Measurements from ENCODE around the gene ENTHD1. TPM values are rescaled to one million over a fixed set of nuclear protein-coding genes. Genes with fewer than 3 reads are reported as not detected.
"Not testable (repeated sequence)": the region's sequence is repeated elsewhere in the genome, so short reads cannot be mapped to it uniquely, and the experiment has no call there.

The ENTHD1 gene
- polyA plus RNA-seq, 4 donors = 0.01 to 0.06 TPM; not detected in 2

GRCh38 chr22:39859903-39860588, 33.5 kb downstream of the ENTHD1 start:
- Histone ChIP-seq H3K9me3 (ENCODE audit: control insufficient read depth in 2 of 2, insufficient read depth in 1 of 2, low read depth in 1 of 2, low read length in 1 of 2) (no peaks in the 10 kb centered on the region), H3K4me1 (ENCODE audit: control insufficient read depth in 3 of 3, insufficient read depth in 2 of 3, low read depth in 1 of 3, low read length in 2 of 3) (no peaks in the 10 kb centered on the region), H3K27me3 (ENCODE audit: control insufficient read depth in 3 of 3, insufficient read depth in 3 of 3, low read length in 3 of 3) (no peaks in the 10 kb centered on the region), H3K27ac (ENCODE audit: low read depth in 1 of 3, low read length in 2 of 3) (no peak overlapping the region), H3K4me3 (ENCODE audit: low read depth in 1 of 3, low read length in 3 of 3) (no peak overlapping the region), H3K36me3 (ENCODE audit: control insufficient read depth in 3 of 3, insufficient read depth in 2 of 3, low read depth in 1 of 3, low read length in 3 of 3) (no peaks in the 10 kb centered on the region)
- FAIRE-seq (no peak), DNase-seq (no peak)
- 47 to 59% (median 57%) methylated on average over 7 of the region's 7 CpGs for WGBS, 3 donors

- Histone ChIP-seq H3K4me3 (ENCODE audit: low read depth in 1 of 3, low read length in 3 of 3) (no peak overlapping the region), H3K27ac (ENCODE audit: low read depth in 1 of 3, low read length in 2 of 3) (no peak overlapping the region), H3K27me3 (ENCODE audit: control insufficient read depth in 3 of 3, insufficient read depth in 3 of 3, low read length in 3 of 3) (peaks cover 0 to 2% (median 0%) of the 10 kb centered on the region in 3 donors), H3K9me3 (ENCODE audit: control insufficient read depth in 2 of 2, insufficient read depth in 1 of 2, low read depth in 1 of 2, low read length in 1 of 2) (no peaks in the 10 kb centered on the region), H3K36me3 (ENCODE audit: control insufficient read depth in 3 of 3, insufficient read depth in 2 of 3, low read depth in 1 of 3, low read length in 3 of 3) (no peaks in the 10 kb centered on the region), H3K4me1 (ENCODE audit: control insufficient read depth in 3 of 3, insufficient read depth in 2 of 3, low read depth in 1 of 3, low read length in 2 of 3) (no peaks in the 10 kb centered on the region)
- WGBS, 3 donors = 29 to 65% (median 47%) methylated on average over 4 of the region's 4 CpGs
- FAIRE-seq (no peak), DNase-seq (peak in 1 of 2 donors; percentile 42)
These were observed 37.0 kb downstream of the ENTHD1 start for GRCh38 chr22:39856588-39856987.

- H3K27me3 ChIP-seq (ENCODE audit: control insufficient read depth in 3 of 3, insufficient read depth in 3 of 3, low read length in 3 of 3) = peaks cover 0 to 2% (median 0%) of the 10 kb centered on the region in 3 donors
- FAIRE-seq (no peak), DNase-seq (no peak)
- H3K9me3 ChIP-seq (ENCODE audit: control insufficient read depth in 2 of 2, insufficient read depth in 1 of 2, low read depth in 1 of 2, low read length in 1 of 2) = no peaks in the 10 kb centered on the region
- no peaks in the 10 kb centered on the region for H3K36me3 ChIP-seq (ENCODE audit: control insufficient read depth in 3 of 3, insufficient read depth in 2 of 3, low read depth in 1 of 3, low read length in 3 of 3)
- no peaks in the 10 kb centered on the region for H3K4me1 ChIP-seq (ENCODE audit: control insufficient read depth in 3 of 3, insufficient read depth in 2 of 3, low read depth in 1 of 3, low read length in 2 of 3)
- no peak overlapping the region for H3K27ac ChIP-seq (ENCODE audit: low read depth in 1 of 3, low read length in 2 of 3)
- 76 to 77% (median 76%) methylated on average over 2 of the region's 2 CpGs for WGBS, 3 donors
- H3K4me3 ChIP-seq (ENCODE audit: low read depth in 1 of 3, low read length in 3 of 3) = no peak overlapping the region
These were observed 40.8 kb downstream of the ENTHD1 start for GRCh38 chr22:39852799-39853198.

- H3K4me3 ChIP-seq (ENCODE audit: low read depth in 1 of 3, low read length in 3 of 3) = no peak overlapping the region
- H3K27me3 ChIP-seq (ENCODE audit: control insufficient read depth in 3 of 3, insufficient read depth in 3 of 3, low read length in 3 of 3) = peaks cover 0 to 2% (median 0%) of the 10 kb centered on the region in 3 donors
- DNase-seq (no peak), FAIRE-seq (no peak)
- no peaks in the 10 kb centered on the region for H3K36me3 ChIP-seq (ENCODE audit: control insufficient read depth in 3 of 3, insufficient read depth in 2 of 3, low read depth in 1 of 3, low read length in 3 of 3)
- H3K9me3 ChIP-seq (ENCODE audit: control insufficient read depth in 2 of 2, insufficient read depth in 1 of 2, low read depth in 1 of 2, low read length in 1 of 2) = no peaks in the 10 kb centered on the region
- no peaks in the 10 kb centered on the region for H3K4me1 ChIP-seq (ENCODE audit: control insufficient read depth in 3 of 3, insufficient read depth in 2 of 3, low read depth in 1 of 3, low read length in 2 of 3)
- 90 to 95% (median 92%) methylated on average over 4 of the region's 4 CpGs for WGBS, 3 donors
- H3K27ac ChIP-seq (ENCODE audit: low read depth in 1 of 3, low read length in 2 of 3) = no peak overlapping the region
These were observed 41.8 kb downstream of the ENTHD1 start for GRCh38 chr22:39851606-39852315.

GRCh38 chr22:39847477-39847876, 46.1 kb downstream of the ENTHD1 start:
- no peak overlapping the region for H3K4me3 ChIP-seq (ENCODE audit: low read depth in 1 of 3, low read length in 3 of 3)
- peaks cover 0 to 2% of the 10 kb centered on the region in 2 donors for H3K9me3 ChIP-seq (ENCODE audit: control insufficient read depth in 2 of 2, insufficient read depth in 1 of 2, low read depth in 1 of 2, low read length in 1 of 2)
- H3K27me3 ChIP-seq (ENCODE audit: control insufficient read depth in 3 of 3, insufficient read depth in 3 of 3, low read length in 3 of 3) = peaks cover 0 to 3% (median 2%) of the 10 kb centered on the region in 3 donors
- no peaks in the 10 kb centered on the region for H3K4me1 ChIP-seq (ENCODE audit: control insufficient read depth in 3 of 3, insufficient read depth in 2 of 3, low read depth in 1 of 3, low read length in 2 of 3)
- no peaks in the 10 kb centered on the region for H3K36me3 ChIP-seq (ENCODE audit: control insufficient read depth in 3 of 3, insufficient read depth in 2 of 3, low read depth in 1 of 3, low read length in 3 of 3)
- WGBS, 3 donors = 64 to 83% (median 72%) methylated on average over 3 of the region's 3 CpGs
- H3K27ac ChIP-seq (ENCODE audit: low read depth in 1 of 3, low read length in 2 of 3) = no peak overlapping the region
- DNase-seq = no peak
- no peak for FAIRE-seq

GRCh38 chr22:39846539-39846938, 47.0 kb downstream of the ENTHD1 start:
- DNase-seq; H3K9me3 ChIP-seq (ENCODE audit: control insufficient read depth in 2 of 2, insufficient read depth in 1 of 2, low read depth in 1 of 2, low read length in 1 of 2); H3K27ac ChIP-seq (ENCODE audit: low read depth in 1 of 3, low read length in 2 of 3); FAIRE-seq; H3K4me3 ChIP-seq (ENCODE audit: low read depth in 1 of 3, low read length in 3 of 3); H3K27me3 ChIP-seq (ENCODE audit: control insufficient read depth in 3 of 3, insufficient read depth in 3 of 3, low read length in 3 of 3); H3K36me3 ChIP-seq (ENCODE audit: control insufficient read depth in 3 of 3, insufficient read depth in 2 of 3, low read depth in 1 of 3, low read length in 3 of 3); H3K4me1 ChIP-seq (ENCODE audit: control insufficient read depth in 3 of 3, insufficient read depth in 2 of 3, low read depth in 1 of 3, low read length in 2 of 3): not testable (repeated sequence)
- 76 to 84% (median 83%) methylated on average over 1 of the region's 1 CpG for WGBS, 3 donors

- Histone ChIP-seq H3K9me3 (ENCODE audit: control insufficient read depth in 2 of 2, insufficient read depth in 1 of 2, low read depth in 1 of 2, low read length in 1 of 2) (peaks cover 0 to 2% of the 10 kb centered on the region in 2 donors), H3K27ac (ENCODE audit: low read depth in 1 of 3, low read length in 2 of 3) (no peak overlapping the region), H3K4me3 (ENCODE audit: low read depth in 1 of 3, low read length in 3 of 3) (no peak overlapping the region), H3K27me3 (ENCODE audit: control insufficient read depth in 3 of 3, insufficient read depth in 3 of 3, low read length in 3 of 3) (peaks cover 0 to 3% (median 0%) of the 10 kb centered on the region in 3 donors), H3K36me3 (ENCODE audit: control insufficient read depth in 3 of 3, insufficient read depth in 2 of 3, low read depth in 1 of 3, low read length in 3 of 3) (no peaks in the 10 kb centered on the region), H3K4me1 (ENCODE audit: control insufficient read depth in 3 of 3, insufficient read depth in 2 of 3, low read depth in 1 of 3, low read length in 2 of 3) (no peaks in the 10 kb centered on the region)
- DNase-seq (no peak), FAIRE-seq (no peak)
- WGBS, 3 donors = 78 to 91% (median 86%) methylated on average over 3 of the region's 3 CpGs
These were observed 48.0 kb downstream of the ENTHD1 start for GRCh38 chr22:39845529-39845928.

- Histone ChIP-seq H3K4me3 (ENCODE audit: low read depth in 1 of 3, low read length in 3 of 3) (no peak overlapping the region), H3K9me3 (ENCODE audit: control insufficient read depth in 2 of 2, insufficient read depth in 1 of 2, low read depth in 1 of 2, low read length in 1 of 2) (peaks cover 0 to 2% of the 10 kb centered on the region in 2 donors), H3K36me3 (ENCODE audit: control insufficient read depth in 3 of 3, insufficient read depth in 2 of 3, low read depth in 1 of 3, low read length in 3 of 3) (no peaks in the 10 kb centered on the region), H3K27ac (ENCODE audit: low read depth in 1 of 3, low read length in 2 of 3) (no peak overlapping the region), H3K4me1 (ENCODE audit: control insufficient read depth in 3 of 3, insufficient read depth in 2 of 3, low read depth in 1 of 3, low read length in 2 of 3) (no peaks in the 10 kb centered on the region), H3K27me3 (ENCODE audit: control insufficient read depth in 3 of 3, insufficient read depth in 3 of 3, low read length in 3 of 3) (peaks cover 0 to 7% (median 0%) of the 10 kb centered on the region in 3 donors)
- FAIRE-seq (no peak), DNase-seq (peak in 1 of 2 donors; percentile 22)
- 69 to 79% (median 72%) methylated on average over 5 of the region's 5 CpGs for WGBS, 3 donors
These were observed 53.5 kb downstream of the ENTHD1 start for GRCh38 chr22:39839917-39840510.
